ENCODE data around the gene ZFYVE16.
"Not testable (repeated sequence)": the region's sequence is repeated elsewhere in the genome, so short reads cannot be mapped to it uniquely, and the experiment has no call there.

Gene ZFYVE16
- total RNA-seq = 27.4 reads per million, percentile 54 among the genes with 10 or more reads in this experiment

DNA sequence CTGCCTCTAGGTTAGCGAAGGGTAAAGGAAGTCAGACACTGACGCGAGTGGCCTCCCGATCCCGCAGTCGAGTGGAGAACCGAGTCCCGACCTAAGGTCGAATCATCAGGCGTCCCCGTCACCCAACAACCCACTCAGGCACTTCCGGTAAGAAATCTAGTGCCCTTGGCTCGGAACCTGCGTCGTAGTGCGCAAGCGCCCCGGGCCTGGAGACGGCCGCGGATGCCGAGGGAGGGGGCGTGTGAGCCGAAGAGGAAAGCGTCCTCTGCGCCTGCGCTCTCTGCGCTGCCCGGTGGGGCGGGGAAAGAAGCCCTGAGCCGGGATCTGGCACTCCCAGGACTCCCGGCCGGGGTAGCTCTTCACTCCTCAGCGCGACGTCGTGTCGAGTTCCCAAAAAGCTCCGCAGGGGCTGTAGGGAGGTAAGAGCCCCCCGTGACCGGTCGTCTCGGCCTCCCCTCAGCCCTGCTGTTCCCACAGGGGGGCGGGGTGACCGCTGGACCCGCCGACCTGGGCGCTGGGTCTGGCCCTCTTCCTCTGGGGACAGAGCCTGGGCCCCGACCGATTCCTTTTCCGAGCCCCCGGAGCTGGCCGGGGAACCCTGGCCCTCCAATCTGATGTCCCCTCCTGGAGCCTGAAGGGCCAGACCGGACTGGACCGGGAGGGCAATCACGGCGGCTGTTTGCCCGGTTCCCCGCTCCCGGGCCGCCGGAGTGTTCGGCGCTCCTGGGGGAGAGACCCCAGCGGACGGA lies at the start of gene ZFYVE16:
Gene ZFYVE16 (plus strand): TSS at position 330 of the 749 bp plus-strand sequence. CDS start 26,084 bp downstream, outside the sequence.
- peak; percentile 94 for DNase-seq

GRCh38 chr5:80360914-80361444 lies 46.9 kb upstream of the ZFYVE16 start:
- no peak for DNase-seq

DNA sequence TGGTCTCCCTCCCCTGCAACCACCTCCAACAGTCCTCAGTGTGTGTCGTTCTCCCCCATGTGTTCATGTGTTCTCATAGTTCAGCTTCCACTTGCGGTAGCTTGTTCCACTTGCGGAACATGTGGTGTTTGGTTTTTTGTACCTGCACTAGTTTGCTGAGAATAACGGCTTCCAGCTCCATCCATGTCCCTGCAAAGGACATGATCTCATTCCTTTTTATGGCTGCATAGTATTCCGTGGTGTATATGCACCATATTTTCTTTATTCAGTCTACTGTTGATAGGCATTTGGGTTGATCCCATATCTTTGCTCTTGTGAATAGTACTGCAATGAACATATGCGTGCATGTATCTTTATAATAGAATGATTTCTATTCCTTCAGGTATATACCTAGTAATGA lies 43.0 kb upstream of the ZFYVE16 start:
- DNase-seq = no peak

- DNase-seq = no peak
Observed at GRCh38 chr5:80368661-80369480, 39.0 kb upstream of the ZFYVE16 start.

DNA sequence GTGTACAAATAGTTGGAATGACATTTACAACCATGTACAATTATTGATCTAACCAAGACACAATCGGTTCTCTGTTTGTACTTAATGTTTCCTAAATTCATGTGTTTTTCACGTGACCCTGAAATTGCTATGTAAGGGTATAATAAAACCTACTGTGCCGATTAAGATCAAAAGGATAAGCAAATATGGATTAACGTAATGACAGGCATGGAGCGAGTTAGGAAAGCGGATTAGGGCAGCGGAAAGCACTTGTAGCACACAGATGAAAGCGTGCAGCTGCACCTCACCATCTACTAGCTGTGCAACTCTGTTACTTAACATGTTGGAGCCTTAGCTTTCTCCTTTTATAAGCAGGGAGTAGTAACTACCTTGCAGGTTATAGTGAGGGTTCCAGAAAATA lies 38.3 kb upstream of the ZFYVE16 start:
- DNase-seq = no peak

- no peak for DNase-seq
Observed at GRCh38 chr5:80370390-80370789, 37.5 kb upstream of the ZFYVE16 start.

- no peak for DNase-seq
Observed at GRCh38 chr5:80372780-80373179, 35.1 kb upstream of the ZFYVE16 start.

- no peak for DNase-seq
Observed at GRCh38 chr5:80374188-80374587, 33.7 kb upstream of the ZFYVE16 start.

DNA sequence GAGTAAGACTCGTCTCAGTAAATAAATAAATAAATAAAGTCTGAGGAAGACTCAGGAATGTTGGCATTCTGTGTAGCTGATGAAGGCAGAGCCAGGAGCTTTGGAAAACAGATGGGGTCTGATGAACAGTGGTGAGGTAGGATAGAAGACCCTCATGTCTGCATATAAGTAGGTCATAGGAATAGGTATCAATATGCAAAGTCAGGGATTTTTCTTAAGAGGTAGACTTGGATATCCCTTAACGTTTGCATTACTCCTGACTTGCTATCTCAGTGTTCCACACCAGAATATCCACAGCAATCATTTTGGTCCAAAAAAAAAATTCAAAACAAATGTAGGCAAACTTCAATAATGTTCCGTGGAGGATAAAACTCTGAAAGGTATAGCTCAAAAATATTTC lies 31.3 kb upstream of the ZFYVE16 start:
- no peak for DNase-seq

GRCh38 chr5:80382488-80382887 lies 25.4 kb upstream of the ZFYVE16 start:
- no peak for DNase-seq

DNA sequence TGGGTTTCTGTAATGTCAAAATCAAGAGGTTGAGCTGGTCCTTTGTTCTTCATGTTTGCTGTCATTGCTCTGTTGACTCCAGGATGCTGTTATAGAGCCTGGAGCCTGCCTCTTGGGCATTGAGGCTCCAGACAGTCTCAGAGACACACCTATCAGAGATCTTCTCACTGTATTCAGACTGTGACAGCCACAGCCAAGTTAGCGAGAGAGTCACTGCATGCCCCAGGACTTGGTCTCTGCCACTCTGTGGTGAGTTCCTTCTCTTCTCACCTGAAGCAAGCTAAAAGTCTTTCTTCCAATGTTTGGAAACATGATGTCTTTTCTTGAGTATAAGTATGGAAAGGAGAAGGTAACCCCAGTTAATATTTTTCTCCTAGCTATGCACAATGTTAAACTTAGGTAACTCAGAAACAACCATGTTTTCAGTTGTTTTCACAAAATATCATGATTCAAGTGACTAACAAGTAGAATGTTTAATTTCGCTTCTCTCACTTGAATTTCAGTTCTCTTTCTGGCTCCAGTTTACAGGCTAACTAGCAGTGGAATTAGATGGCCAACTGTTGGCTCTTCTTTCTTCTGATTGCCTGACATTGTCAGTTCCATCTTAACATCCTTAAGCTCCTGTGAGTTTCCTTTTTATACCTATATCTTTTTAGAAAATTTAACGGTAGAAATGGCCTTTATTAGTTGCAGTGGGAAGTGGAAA lies 20.6 kb upstream of the ZFYVE16 start:
- no peak for DNase-seq

DNA sequence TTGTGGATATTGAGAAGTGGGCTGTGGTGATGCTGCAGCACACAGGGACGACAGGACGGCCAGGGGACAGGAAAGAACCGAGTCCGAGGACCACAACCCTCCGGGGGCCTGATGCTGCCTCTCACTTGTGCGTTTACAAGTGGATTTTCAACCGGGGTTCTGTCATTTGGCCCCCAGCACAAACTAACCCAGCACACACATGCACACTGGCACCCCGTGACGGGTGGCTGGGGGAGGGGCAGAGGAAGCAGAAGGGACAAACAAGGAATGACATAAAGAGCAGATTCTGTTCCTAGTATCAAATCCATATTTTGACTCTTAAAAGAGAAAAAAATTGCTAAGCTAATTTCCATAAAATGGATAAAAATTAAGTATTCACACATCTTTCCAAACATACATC lies 18.3 kb upstream of the ZFYVE16 start:
- DNase-seq = no peak

DNA sequence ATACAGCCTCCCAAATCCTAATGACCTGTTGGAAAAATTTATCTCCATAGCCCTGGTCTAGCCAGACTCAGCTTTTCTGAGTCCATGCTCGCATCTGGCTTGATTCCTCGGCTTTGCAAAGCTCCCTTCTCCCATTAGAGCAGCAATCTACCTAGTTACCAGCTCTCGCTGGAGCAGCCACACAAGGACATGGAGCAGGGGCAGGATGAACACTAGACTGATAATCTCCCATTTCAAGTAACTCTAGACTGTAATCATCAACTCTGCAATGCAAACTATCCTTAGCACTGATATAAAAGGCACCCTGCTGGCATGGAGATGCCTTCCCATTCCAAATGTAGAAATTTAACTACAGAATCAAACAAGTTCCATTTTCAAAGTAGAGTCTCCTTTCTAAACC lies 17.5 kb upstream of the ZFYVE16 start:
- not testable (repeated sequence) for DNase-seq

- DNase-seq = not testable (repeated sequence)
Observed at GRCh38 chr5:80391267-80391666, 16.6 kb upstream of the ZFYVE16 start.

DNA sequence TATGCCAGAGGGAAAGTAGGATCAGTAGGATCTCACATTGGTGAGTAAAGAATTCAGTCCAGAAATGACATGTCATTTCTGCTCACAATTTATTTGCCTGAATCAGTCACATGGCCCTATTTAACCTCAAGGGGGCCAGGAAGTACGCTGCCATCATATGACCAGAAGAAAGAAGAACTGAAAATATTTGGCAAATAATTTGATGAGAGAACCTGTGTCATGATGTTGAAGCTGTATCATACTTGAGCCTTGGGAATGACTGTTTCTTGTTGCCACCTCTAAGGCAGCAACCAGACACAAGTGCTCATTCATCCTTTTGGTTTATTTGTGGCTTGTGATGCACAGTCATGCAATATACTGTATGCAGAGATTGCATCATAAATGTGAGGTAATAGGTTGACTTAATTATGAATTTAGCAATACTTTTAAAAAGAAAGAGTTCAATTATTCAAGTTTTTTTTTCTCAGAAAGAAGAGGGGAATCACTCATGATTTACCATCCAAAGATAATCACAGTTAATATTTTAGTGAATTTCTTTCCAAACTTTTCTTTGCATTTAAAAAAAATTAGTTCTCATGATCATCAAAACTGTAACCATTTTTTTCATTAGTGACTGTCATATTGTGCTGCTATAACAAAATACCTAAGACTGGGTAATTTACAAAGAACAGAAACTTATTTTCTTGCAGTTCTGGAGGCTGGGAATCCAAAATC lies 8.2 kb upstream of the ZFYVE16 start:
- no peak for DNase-seq

GRCh38 chr5:80400368-80400767 lies 7.5 kb upstream of the ZFYVE16 start:
- not testable (repeated sequence) for DNase-seq

DNA sequence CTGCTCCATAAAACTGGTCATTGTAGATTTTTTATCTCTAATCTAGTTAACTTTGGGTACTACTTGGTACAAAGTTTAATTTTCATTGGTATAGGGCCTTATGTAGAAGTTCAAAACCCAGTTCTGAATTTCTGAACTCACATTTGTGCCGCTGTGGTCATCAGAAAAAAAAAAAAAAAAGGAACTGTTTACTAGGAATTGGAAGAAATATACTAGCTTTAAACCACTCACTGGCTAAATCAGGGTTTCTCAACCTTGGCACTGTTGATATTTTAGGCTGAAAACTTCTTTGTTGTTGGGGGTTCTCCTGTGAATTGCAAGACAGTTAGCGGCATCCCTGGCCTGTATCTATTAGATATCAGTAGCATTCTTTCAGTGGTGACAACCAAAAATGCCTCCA lies 4.1 kb upstream of the ZFYVE16 start:
- no peak for DNase-seq

GRCh38 chr5:80406980-80407734 lies 707 bp upstream of the ZFYVE16 start:
- DNase-seq = no peak

DNA sequence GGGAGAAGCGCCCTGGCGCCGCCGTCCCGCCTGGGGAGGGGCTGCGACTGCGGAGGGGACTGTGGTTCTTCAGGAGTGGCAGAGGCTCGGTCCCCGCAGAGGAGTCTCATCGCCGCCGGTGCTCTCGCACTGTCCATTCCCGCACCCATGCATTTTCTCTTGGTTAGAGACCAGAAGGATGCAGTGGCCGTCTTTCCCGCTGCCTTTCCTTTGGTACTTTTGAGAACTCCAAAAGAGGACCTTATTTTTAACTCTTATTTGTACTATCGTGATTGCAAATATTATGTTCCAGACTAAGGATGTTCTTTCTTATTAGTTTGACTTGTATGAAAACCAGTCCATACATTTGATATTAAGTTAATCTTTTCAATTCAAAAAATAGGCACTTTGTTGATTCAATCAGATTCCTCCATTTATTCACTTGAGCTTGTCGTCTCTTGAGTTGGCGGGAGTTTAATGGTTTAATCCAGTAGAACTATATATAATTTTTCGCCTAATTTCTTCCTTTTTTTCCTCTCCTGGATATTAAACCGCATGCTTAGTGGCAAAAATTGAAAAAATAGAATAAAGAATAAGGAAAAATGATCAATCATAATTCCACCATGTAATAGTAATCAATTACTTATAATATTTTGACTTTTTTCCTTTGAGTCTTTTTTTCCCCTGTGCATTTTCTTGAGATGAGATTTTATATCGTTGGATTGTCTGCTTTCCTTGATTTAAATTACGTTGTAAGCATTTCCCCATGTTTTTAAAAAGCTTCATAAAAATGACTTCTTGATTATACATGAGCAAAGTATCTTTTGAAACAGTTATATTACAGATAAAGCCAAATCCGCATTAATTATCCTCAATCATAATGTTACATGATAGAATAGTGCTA lies 861 bp downstream of the ZFYVE16 start:
- DNase-seq = no peak

- no peak for DNase-seq
Observed at GRCh38 chr5:80409367-80409966, 1.6 kb downstream of the ZFYVE16 start.
